ENCODE measurements around the gene FKBP5. TPM values are rescaled to one million over a fixed set of nuclear protein-coding genes. Genes with fewer than 3 reads are reported as not detected.
A peak's percentile ranks its signal among the peaks of the same experiment; 100 is the strongest.

Gene FKBP5
- total RNA-seq, 2 experiments from 2014 or later = 42.5 to 79.1 TPM

DNA sequence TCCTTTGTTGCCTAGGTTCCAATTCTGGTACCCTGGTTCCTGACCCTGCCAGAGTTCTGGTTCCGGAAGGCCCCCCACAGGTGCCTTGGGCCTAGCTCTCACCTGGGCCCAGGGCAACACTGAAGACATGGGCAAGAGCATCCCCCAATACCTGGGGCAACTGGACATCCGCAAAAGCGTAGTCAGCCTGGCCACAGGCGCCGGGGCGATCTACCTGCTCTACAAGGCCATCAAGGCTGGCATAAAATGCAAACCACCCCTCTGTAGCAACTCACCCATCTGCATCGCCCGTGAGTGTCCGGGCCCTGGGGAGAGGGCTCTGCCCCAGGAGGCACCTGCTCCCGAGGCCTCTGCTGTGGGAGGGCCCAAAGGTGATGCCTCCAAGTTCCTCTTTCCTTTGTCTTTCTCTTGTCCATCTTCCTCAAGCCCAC, 48.3 kb upstream of the FKBP5 start, which contains the start of gene ARMC12:
ARMC12 (plus strand) TSS at position 51 of the 431 bp plus-strand sequence; CDS start at position 128, 77 bp downstream.
- H3K9me3 ChIP-seq (ENCODE audit: low read length) = no peaks in the 10 kb centered on the region
- H3K36me3 ChIP-seq (ENCODE audit: insufficient read depth, low read length) = no peaks in the 10 kb centered on the region
- DNase-seq (ENCODE audit: low spot score) = peak; percentile 56
- BruUV-seq (replicated peaks) = no TSS peak
- H3K27ac ChIP-seq (ENCODE audit: low read depth, low read length, poor library complexity, severe bottlenecking) = peak within 1 kb of the TSS; percentile 12
- H3K4me1 ChIP-seq (ENCODE audit: insufficient read depth, low read length, poor library complexity, severe bottlenecking) = peaks cover 42% of the 10 kb centered on the region
- no peaks in the 10 kb centered on the region for H4K20me1 ChIP-seq (ENCODE audit: insufficient read depth, low read length)
- H3K4me2 ChIP-seq (ENCODE audit: low read length) = peak within 1 kb of the TSS; percentile 63
- H3K9me2 ChIP-seq (ENCODE audit: insufficient read depth, low read length) = no peaks in the 10 kb centered on the region
- H3K4me3 ChIP-seq (ENCODE audit: low read depth, low read length, poor library complexity, severe bottlenecking) = peak within 1 kb of the TSS; percentile 49
- peak within 1 kb of the TSS; percentile 90 for H2AFZ ChIP-seq (ENCODE audit: low read length)
- intact Hi-C loops (cut with micrococcal nuclease; ENCODE audit: unreplicated experiment) = loop anchor here (1.0 kb wide), 2 partner anchors 153 to 215 kb away; no protein-coding TSS in a partner anchor
- CTCF ChIA-PET (ENCODE audit: unreplicated experiment) = interaction anchor here (0.6 to 1.5 kb wide), 9 partner anchors 18 to 411 kb away, joined by 3 to 12 read pairs (median 4); no protein-coding TSS in a partner anchor
- no peaks in the 10 kb centered on the region for H3K79me2 ChIP-seq (ENCODE audit: insufficient read depth, low read depth, low read length)
- POLR2A ChIA-PET = interaction anchor here (0.5 to 1.2 kb wide), 6 partner anchors 13 to 1170 kb away, joined by 3 to 5 read pairs (median 3); no protein-coding TSS in a partner anchor
- TF ChIP-seq, protein P1, sequence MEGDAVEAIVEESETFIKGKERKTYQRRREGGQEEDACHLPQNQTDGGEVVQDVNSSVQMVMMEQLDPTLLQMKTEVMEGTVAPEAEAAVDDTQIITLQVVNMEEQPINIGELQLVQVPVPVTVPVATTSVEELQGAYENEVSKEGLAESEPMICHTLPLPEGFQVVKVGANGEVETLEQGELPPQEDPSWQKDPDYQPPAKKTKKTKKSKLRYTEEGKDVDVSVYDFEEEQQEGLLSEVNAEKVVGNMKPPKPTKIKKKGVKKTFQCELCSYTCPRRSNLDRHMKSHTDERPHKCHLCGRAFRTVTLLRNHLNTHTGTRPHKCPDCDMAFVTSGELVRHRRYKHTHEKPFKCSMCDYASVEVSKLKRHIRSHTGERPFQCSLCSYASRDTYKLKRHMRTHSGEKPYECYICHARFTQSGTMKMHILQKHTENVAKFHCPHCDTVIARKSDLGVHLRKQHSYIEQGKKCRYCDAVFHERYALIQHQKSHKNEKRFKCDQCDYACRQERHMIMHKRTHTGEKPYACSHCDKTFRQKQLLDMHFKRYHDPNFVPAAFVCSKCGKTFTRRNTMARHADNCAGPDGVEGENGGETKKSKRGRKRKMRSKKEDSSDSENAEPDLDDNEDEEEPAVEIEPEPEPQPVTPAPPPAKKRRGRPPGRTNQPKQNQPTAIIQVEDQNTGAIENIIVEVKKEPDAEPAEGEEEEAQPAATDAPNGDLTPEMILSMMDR (conservative IDR thresholded peaks at IDR 0.05; ENCODE audit: low read length) = no peak
- TF ChIP-seq EZH2phosphoT487 (IDR thresholded peaks at IDR 0.05; ENCODE audit: borderline replicate concordance, low read depth, low read length) = no peak

DNA sequence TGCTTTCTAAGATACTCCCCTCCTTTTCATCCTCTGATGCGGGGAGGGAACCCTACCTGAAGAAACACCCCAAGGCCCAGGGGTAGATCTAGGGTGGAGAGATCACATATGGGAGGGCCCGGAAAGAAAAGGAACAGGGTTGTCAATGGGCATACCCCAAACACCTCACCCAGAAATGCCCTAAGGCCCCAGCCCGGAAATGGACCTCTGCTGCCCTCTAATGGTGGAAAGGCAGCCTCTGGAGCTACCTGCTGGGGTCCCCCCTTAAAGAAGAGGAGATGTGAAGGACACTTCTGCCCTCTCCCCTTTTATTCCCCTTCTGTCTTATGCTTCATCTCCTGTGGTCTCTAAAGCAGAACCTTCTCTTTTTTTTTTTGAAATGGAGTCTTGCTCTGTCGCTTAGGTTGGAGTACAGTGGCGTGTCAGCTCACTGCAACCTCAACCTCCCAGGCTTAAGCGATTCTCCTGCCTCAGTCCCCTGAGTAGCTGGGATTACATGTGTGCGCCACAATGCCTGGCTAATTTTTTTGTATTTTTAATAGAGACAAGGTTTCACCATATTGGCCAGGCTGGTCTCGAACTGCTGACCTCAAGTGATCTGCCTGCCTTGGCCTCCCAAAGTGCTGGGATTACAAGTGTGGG, 47.7 kb upstream of the FKBP5 start:
- Histone ChIP-seq H3K36me3 (ENCODE audit: insufficient read depth, low read length) (no peaks in the 10 kb centered on the region), H3K9me2 (ENCODE audit: insufficient read depth, low read length) (no peaks in the 10 kb centered on the region), H3K27ac (ENCODE audit: low read depth, low read length, poor library complexity, severe bottlenecking) (peak overlapping the region; percentile 12), H3K4me1 (ENCODE audit: insufficient read depth, low read length, poor library complexity, severe bottlenecking) (peaks cover 42% of the 10 kb centered on the region), H3K4me2 (ENCODE audit: low read length) (peak overlapping the region; percentile 63), H3K79me2 (ENCODE audit: insufficient read depth, low read depth, low read length) (no peaks in the 10 kb centered on the region), H3K4me3 (ENCODE audit: low read depth, low read length, poor library complexity, severe bottlenecking) (peak overlapping the region; percentile 49), H4K20me1 (ENCODE audit: insufficient read depth, low read length) (no peaks in the 10 kb centered on the region), H3K9me3 (ENCODE audit: low read length) (no peaks in the 10 kb centered on the region), H2AFZ (ENCODE audit: low read length) (peak overlapping the region; percentile 90; the same call in 1 of the 2 replicates)
- DNase-seq (ENCODE audit: low spot score) = peak; percentile 85
- intact Hi-C loops (cut with micrococcal nuclease; ENCODE audit: unreplicated experiment) = loop anchor here (1.0 kb wide), 1 partner anchor 152 kb away; no protein-coding TSS in a partner anchor
- ChIA-PET CTCF (ENCODE audit: unreplicated experiment) (interaction anchor here (0.9 to 1.5 kb wide), 7 partner anchors 19 to 222 kb away, joined by 3 to 12 read pairs (median 3); no protein-coding TSS in a partner anchor), POLR2A (interaction anchor here (0.6 to 1.3 kb wide), 4 partner anchors 9 to 142 kb away, joined by 3 to 5 read pairs (median 3); no protein-coding TSS in a partner anchor)
- no TSS peak for BruUV-seq (replicated peaks)
- TF ChIP-seq EZH2phosphoT487 (IDR thresholded peaks at IDR 0.05; ENCODE audit: borderline replicate concordance, low read depth, low read length) = no peak
- TF ChIP-seq, protein P1 (conservative IDR thresholded peaks at IDR 0.05; ENCODE audit: low read length) = peak; percentile 98
